ENCODE data around the gene GAPDHS.

GRCh38 chr19:35517342-35517741 lies 15.9 kb upstream of the GAPDHS start:
- TF ChIP-seq EZH2 (IDR thresholded peaks at IDR 0.05; ENCODE audit: borderline replicate concordance, low read depth, low read length, severe bottlenecking) (no peak), CTCF (IDR thresholded peaks at IDR 0.05; ENCODE audit: borderline replicate concordance, extremely low read depth, low read length, poor library complexity, severe bottlenecking) (no peak)
